ENCODE results near the gene LCLAT1. TPM values are rescaled to one million over a fixed set of nuclear protein-coding genes. Genes with fewer than 3 reads are reported as not detected.

The LCLAT1 gene
- total RNA-seq, 2 experiments from 2014 or later: 18.6 to 22.8 TPM

- ATAC-seq (no peak), DNase-seq (no peak)
- Mint-ChIP-seq H3K27me3 (no peaks in the 10 kb centered on the region), H3K4me3 (no peak overlapping the region), H3K4me1 (peaks cover 23% of the 10 kb centered on the region), H3K9me3 (ENCODE audit: low read depth) (no peaks in the 10 kb centered on the region), H3K36me3 (peaks cover 3% of the 10 kb centered on the region), H3K27ac (no peak overlapping the region)
- CTCF ChIA-PET: interaction anchor here (0.9 to 1.2 kb wide), 4 partner anchors 21 to 220 kb away, joined by 3 read pairs; no protein-coding TSS in a partner anchor
These were observed 3.0 kb downstream of the LCLAT1 start for GRCh38 chr2:30450025-30450424.

DNA sequence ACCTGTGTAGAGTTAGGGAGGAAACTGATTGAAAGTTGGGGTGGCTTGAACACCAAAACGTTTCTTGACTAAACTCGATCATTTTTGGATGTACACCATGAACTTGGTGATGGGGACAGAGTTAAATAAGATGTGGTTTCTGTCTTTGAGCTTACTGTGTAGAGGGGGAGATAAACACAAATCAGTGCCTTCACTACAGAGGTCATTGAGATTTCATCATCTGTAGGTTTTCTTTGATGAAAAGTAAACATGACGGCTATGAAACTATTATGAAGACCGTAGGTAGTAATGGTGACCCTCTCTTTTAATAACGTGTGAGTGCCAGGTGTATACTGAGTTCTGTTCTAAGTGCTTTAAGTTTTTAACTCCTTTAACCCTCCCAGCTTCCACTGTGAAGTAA lies 6.5 kb downstream of the LCLAT1 start:
- H3K27ac Mint-ChIP-seq: no peak overlapping the region
- H3K36me3 Mint-ChIP-seq: peaks cover 2% of the 10 kb centered on the region
- no peaks in the 10 kb centered on the region for H3K27me3 Mint-ChIP-seq
- H3K4me1 Mint-ChIP-seq: peaks cover 12% of the 10 kb centered on the region
- ATAC-seq (no peak), DNase-seq (no peak)
- CTCF ChIA-PET: no interaction called here
- H3K9me3 Mint-ChIP-seq (ENCODE audit: low read depth): no peaks in the 10 kb centered on the region
- H3K4me3 Mint-ChIP-seq: no peak overlapping the region

DNA sequence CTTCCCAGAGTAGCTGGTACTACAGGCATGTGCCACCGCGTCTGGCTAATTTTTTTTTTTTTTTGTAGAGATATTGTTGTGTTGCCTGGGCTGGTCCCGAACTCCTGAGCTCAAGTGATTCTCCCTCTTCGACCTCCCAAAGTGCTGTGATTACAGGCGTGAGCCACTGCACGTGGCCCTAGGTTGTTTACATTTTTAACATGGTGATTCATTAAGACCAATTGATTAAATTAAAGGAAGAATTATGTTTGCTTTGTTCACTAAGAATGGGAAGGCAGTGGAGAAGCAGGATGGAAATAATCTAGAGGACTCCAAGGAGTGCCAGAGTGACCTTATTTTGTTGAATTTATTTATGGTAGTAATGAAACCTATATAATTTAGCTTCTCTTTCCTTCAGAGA lies 7.5 kb downstream of the LCLAT1 start:
- H3K36me3 Mint-ChIP-seq: peaks cover 4% of the 10 kb centered on the region
- DNase-seq: no peak
- no peak for ATAC-seq
- H3K27ac Mint-ChIP-seq: no peak overlapping the region
- H3K4me1 Mint-ChIP-seq: peaks cover 7% of the 10 kb centered on the region
- no peaks in the 10 kb centered on the region for H3K9me3 Mint-ChIP-seq (ENCODE audit: low read depth)
- CTCF ChIA-PET: no interaction called here
- H3K4me3 Mint-ChIP-seq: no peak overlapping the region
- no peaks in the 10 kb centered on the region for H3K27me3 Mint-ChIP-seq

DNA sequence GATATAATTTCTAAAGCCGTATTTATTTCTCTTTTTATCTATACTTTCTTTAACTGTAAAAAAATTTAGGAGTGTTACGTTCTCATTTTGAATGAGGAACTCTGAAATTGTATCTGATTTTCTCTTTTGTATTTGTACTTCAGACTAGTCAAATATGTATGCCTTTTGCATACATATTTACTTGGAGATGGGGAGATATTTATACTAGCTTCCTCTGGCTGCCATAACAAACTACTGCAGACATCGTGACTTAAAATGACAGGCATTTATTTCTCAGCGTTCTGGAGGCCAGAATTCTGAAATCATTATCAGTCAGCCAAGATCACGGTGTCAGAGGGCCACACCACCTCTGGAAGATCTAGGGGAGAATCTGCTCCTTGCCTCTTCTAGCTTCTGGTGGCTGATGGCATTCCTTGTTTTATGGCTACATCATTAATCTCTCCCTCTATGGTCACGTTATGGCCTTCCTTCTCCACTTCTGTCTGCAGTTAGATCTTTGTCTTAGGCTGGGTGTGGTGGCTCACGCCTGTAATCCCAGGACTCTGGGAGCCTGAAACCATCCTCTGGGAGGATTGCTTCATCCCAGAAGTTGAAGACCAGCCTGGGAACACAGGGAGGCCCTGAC lies 8.2 kb downstream of the LCLAT1 start:
- Mint-ChIP-seq H3K4me1 (peaks cover 7% of the 10 kb centered on the region), H3K4me3 (no peak overlapping the region), H3K27ac (no peak overlapping the region), H3K27me3 (no peaks in the 10 kb centered on the region), H3K36me3 (peaks cover 8% of the 10 kb centered on the region), H3K9me3 (ENCODE audit: low read depth) (no peaks in the 10 kb centered on the region)
- no peak for ATAC-seq
- CTCF ChIA-PET: interaction anchor here (1.7 kb wide), 1 partner anchor 256 kb away, joined by 3 read pairs; no protein-coding TSS in a partner anchor
- no peak for DNase-seq

- CTCF ChIA-PET: interaction anchor here (1.7 kb wide), 1 partner anchor 255 kb away, joined by 3 read pairs; no protein-coding TSS in a partner anchor
- no peak for DNase-seq
- H3K4me3 Mint-ChIP-seq: no peak overlapping the region
- H3K36me3 Mint-ChIP-seq: peaks cover 11% of the 10 kb centered on the region
- peaks cover 9% of the 10 kb centered on the region for H3K4me1 Mint-ChIP-seq
- ATAC-seq: no peak
- no peaks in the 10 kb centered on the region for H3K27me3 Mint-ChIP-seq
- H3K27ac Mint-ChIP-seq: no peak overlapping the region
- no peaks in the 10 kb centered on the region for H3K9me3 Mint-ChIP-seq (ENCODE audit: low read depth)
These were observed 9.1 kb downstream of the LCLAT1 start for GRCh38 chr2:30456106-30456505.

GRCh38 chr2:30456579-30456978 lies 9.5 kb downstream of the LCLAT1 start:
- Mint-ChIP-seq H3K9me3 (ENCODE audit: low read depth) (no peaks in the 10 kb centered on the region), H3K4me3 (no peak overlapping the region), H3K4me1 (peaks cover 9% of the 10 kb centered on the region), H3K36me3 (peaks cover 13% of the 10 kb centered on the region), H3K27me3 (no peaks in the 10 kb centered on the region), H3K27ac (no peak overlapping the region)
- CTCF ChIA-PET: interaction anchor here (1.7 kb wide), 1 partner anchor 255 kb away, joined by 3 read pairs; no protein-coding TSS in a partner anchor
- ATAC-seq (no peak), DNase-seq (no peak)

DNA sequence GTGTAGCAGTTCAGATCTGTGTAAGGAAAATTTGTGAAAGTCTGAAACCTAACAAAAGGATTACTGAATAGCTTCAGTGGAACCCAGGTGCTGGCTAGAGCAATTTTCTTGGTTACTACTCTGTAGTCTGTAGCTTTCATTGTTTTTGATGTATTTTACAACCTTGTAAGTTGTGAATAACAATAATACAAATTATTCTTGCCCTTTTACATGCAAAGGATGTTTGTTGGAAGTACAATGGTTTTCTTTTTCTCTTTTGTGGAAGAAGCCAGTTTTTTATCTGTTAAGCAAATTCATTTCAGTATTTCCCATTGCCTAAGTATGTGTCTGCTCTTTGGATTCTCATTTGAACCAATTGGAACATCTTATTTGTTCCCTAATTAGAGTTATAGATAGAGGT lies 10.2 kb downstream of the LCLAT1 start:
- no peak overlapping the region for H3K27ac Mint-ChIP-seq
- H3K27me3 Mint-ChIP-seq: no peaks in the 10 kb centered on the region
- no peak for DNase-seq
- no peaks in the 10 kb centered on the region for H3K9me3 Mint-ChIP-seq (ENCODE audit: low read depth)
- peaks cover 7% of the 10 kb centered on the region for H3K4me1 Mint-ChIP-seq
- H3K4me3 Mint-ChIP-seq: no peak overlapping the region
- peaks cover 16% of the 10 kb centered on the region for H3K36me3 Mint-ChIP-seq
- ATAC-seq: no peak
- CTCF ChIA-PET: interaction anchor here (1.7 kb wide), 1 partner anchor 254 kb away, joined by 3 read pairs; no protein-coding TSS in a partner anchor

DNA sequence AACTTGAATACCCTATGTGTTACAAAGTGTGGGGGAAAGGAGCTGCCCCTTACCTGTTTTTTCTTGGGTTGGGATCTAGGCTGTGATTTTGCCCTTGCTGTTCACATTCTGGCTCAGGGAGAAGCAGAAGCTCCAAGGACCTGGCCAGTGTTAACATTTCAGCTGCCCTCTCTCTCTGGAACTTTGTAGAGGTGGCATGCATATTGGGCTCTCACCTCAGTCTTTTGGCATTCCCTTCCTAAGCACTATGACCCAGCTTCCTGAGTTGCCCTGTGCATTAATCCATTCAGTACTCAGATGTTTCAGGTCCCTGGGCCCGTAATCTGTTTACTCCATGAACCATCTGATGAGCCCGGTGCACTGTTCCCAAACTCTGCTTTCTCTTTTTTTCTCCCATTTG lies 12.1 kb downstream of the LCLAT1 start:
- CTCF ChIA-PET: interaction anchor here (0.7 to 1.0 kb wide), 2 partner anchors 73 to 220 kb away, joined by 3 to 4 read pairs; no protein-coding TSS in a partner anchor
- Mint-ChIP-seq H3K4me3 (no peak overlapping the region), H3K4me1 (peaks cover 7% of the 10 kb centered on the region), H3K36me3 (peaks cover 16% of the 10 kb centered on the region), H3K27ac (no peak overlapping the region), H3K27me3 (no peaks in the 10 kb centered on the region), H3K9me3 (ENCODE audit: low read depth) (no peaks in the 10 kb centered on the region)
- no peak for DNase-seq
- ATAC-seq: no peak

GRCh38 chr2:30462131-30462857 lies 15.2 kb downstream of the LCLAT1 start:
- Mint-ChIP-seq H3K27me3 (no peaks in the 10 kb centered on the region), H3K4me3 (no peak overlapping the region), H3K9me3 (ENCODE audit: low read depth) (no peaks in the 10 kb centered on the region), H3K27ac (no peak overlapping the region), H3K4me1 (peaks cover 7% of the 10 kb centered on the region), H3K36me3 (peaks cover 19% of the 10 kb centered on the region)
- CTCF ChIA-PET: interaction anchor here (0.9 kb wide), 1 partner anchor 14 kb away, joined by 3 read pairs; no protein-coding TSS in a partner anchor
- ATAC-seq (no peak), DNase-seq (no peak)

- ATAC-seq: no peak
- CTCF ChIA-PET: no interaction called here
- no peak for DNase-seq
- no peaks in the 10 kb centered on the region for H3K27me3 Mint-ChIP-seq
- H3K4me1 Mint-ChIP-seq: peaks cover 3% of the 10 kb centered on the region
- no peak overlapping the region for H3K4me3 Mint-ChIP-seq
- no peak overlapping the region for H3K27ac Mint-ChIP-seq
- H3K36me3 Mint-ChIP-seq: peaks cover 23% of the 10 kb centered on the region
- no peaks in the 10 kb centered on the region for H3K9me3 Mint-ChIP-seq (ENCODE audit: low read depth)
These were observed 16.5 kb downstream of the LCLAT1 start for GRCh38 chr2:30463535-30463934.

DNA sequence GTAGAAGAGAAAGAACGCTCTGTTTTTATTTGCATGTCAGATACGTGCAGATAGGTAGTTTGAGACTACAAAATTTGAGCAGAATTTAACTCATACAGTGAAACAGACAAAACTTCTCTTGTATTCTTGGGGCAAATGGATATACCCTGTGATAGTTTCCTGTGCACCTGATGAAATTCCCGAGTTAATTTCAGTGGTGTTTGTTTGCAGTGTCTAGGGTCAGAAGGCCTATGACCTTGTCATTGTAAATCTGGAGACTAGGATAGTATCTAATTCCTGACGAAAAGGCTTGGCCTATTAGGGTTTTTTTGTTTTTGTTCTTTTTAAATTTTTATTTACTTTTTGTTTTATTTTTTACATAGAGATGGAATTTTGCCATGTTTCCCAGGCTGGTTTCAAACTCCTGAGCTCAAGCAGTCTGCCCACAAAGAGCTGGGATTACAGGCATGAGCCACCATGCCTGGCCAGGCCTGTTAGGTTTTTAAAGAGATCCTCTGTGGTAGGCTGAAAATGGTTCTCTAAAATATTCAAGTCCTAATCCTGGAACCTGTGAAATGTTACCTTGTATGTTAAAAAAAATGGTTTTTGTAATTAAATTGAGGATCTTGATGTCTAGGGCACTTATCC lies 17.6 kb downstream of the LCLAT1 start:
- ATAC-seq: no peak
- Mint-ChIP-seq H3K36me3 (peaks cover 23% of the 10 kb centered on the region), H3K4me3 (no peak overlapping the region), H3K9me3 (ENCODE audit: low read depth) (peaks cover 5% of the 10 kb centered on the region), H3K4me1 (peaks cover 3% of the 10 kb centered on the region), H3K27me3 (no peaks in the 10 kb centered on the region), H3K27ac (no peak overlapping the region)
- DNase-seq: no peak
- CTCF ChIA-PET: no interaction called here

- H3K27ac Mint-ChIP-seq: no peak overlapping the region
- DNase-seq (no peak), ATAC-seq (no peak)
- peaks cover 8% of the 10 kb centered on the region for H3K9me3 Mint-ChIP-seq (ENCODE audit: low read depth)
- peaks cover 24% of the 10 kb centered on the region for H3K36me3 Mint-ChIP-seq
- H3K27me3 Mint-ChIP-seq: no peaks in the 10 kb centered on the region
- peaks cover 7% of the 10 kb centered on the region for H3K4me1 Mint-ChIP-seq
- H3K4me3 Mint-ChIP-seq: no peak overlapping the region
- CTCF ChIA-PET: no interaction called here
These were observed 18.1 kb downstream of the LCLAT1 start for GRCh38 chr2:30465171-30465545.

DNA sequence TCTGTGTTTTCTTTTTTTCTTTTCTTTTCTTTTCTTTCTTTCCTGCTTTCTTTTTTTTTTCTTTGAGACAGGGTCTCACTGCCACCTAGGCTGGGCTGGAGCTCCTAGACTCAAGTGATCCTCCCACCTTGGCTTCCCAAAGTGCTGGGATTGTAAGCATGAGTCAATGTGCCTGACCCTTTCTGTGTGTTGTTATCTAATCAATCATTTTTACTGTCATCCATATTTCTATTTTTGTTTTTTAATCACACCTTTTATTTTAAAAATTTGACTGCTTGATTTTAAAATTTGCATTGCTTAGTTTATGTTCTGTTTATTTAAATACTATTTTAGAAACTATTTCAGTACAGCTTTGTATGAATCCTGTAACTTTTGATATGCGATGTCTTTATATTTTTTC lies 19.2 kb downstream of the LCLAT1 start:
- H3K9me3 Mint-ChIP-seq (ENCODE audit: low read depth): peaks cover 8% of the 10 kb centered on the region
- DNase-seq (no peak), ATAC-seq (no peak)
- no peak overlapping the region for H3K4me3 Mint-ChIP-seq
- H3K36me3 Mint-ChIP-seq: peaks cover 25% of the 10 kb centered on the region
- no peak overlapping the region for H3K27ac Mint-ChIP-seq
- no peaks in the 10 kb centered on the region for H3K27me3 Mint-ChIP-seq
- peaks cover 4% of the 10 kb centered on the region for H3K4me1 Mint-ChIP-seq
- CTCF ChIA-PET: no interaction called here

All from activated CD8-positive, alpha-beta memory T cell treated with anti-CD3 and anti-CD28 coated beads, Interleukin-2, amount 10 ng/mL, durations not matched to agents 7 days and 5 days (primary cell).